Activated T-cell treated with anti-CD3 and anti-CD28 coated beads for 4 hours (primary cell): Measurements from ENCODE around the gene ITGB4.

Experiments
- DNase-seq: peaks from one replicate; pipeline ENCODE4 v3.0.0-alpha.2; 2020

Gene ITGB4

GRCh38 chr17:75720656-75721462 is at the start of gene ITGB4:
Gene ITGB4, plus strand, starts transcription at chr17:75721459. Its CDS starts 3,245 bp downstream, at chr17:75724704.
- DNase-seq, result peak; percentile 38

- DNase-seq, result no peak
These were observed 49.2 kb upstream of the ITGB4 start for GRCh38 chr17:75672011-75672410.

GRCh38 chr17:75673487-75673886 is 47.8 kb upstream of the ITGB4 start:
- no peak for DNase-seq

- DNase-seq, result no peak
These were observed 44.8 kb upstream of the ITGB4 start for GRCh38 chr17:75676461-75676860.

- DNase-seq, result no peak
These were observed 41.5 kb upstream of the ITGB4 start for GRCh38 chr17:75679706-75680211.

GRCh38 chr17:75680431-75680830 is 40.8 kb upstream of the ITGB4 start:
- DNase-seq, result no peak

GRCh38 chr17:75681289-75681688 is 40.0 kb upstream of the ITGB4 start:
- no peak for DNase-seq

- DNase-seq, result no peak
These were observed 37.7 kb upstream of the ITGB4 start for GRCh38 chr17:75683583-75683982.

GRCh38 chr17:75684249-75684648 is 37.0 kb upstream of the ITGB4 start:
- DNase-seq, result no peak

- no peak for DNase-seq
These were observed 36.3 kb upstream of the ITGB4 start for GRCh38 chr17:75684924-75685323.

- no peak for DNase-seq
These were observed 35.8 kb upstream of the ITGB4 start for GRCh38 chr17:75685499-75685898.

- no peak for DNase-seq
These were observed 32.9 kb upstream of the ITGB4 start for GRCh38 chr17:75688209-75688825.

- DNase-seq, result peak; percentile 21
These were observed 31.8 kb upstream of the ITGB4 start for GRCh38 chr17:75689441-75689873.

GRCh38 chr17:75691371-75691791 is 29.9 kb upstream of the ITGB4 start:
- DNase-seq, result no peak

- no peak for DNase-seq
These were observed 29.2 kb upstream of the ITGB4 start for GRCh38 chr17:75691801-75692626.

GRCh38 chr17:75692976-75693375 is 28.3 kb upstream of the ITGB4 start:
- DNase-seq, result no peak

GRCh38 chr17:75693500-75694481 is 27.5 kb upstream of the ITGB4 start:
- DNase-seq, result no peak

GRCh38 chr17:75694536-75694935 is 26.7 kb upstream of the ITGB4 start:
- DNase-seq, result no peak

- no peak for DNase-seq
These were observed 26.0 kb upstream of the ITGB4 start for GRCh38 chr17:75695141-75695829.

GRCh38 chr17:75695830-75696271 is 25.4 kb upstream of the ITGB4 start:
- DNase-seq, result no peak

GRCh38 chr17:75697651-75698291 is 23.5 kb upstream of the ITGB4 start:
- no peak for DNase-seq
